HCT116 (cell line): ENCODE measurements around the gene KCNAB2. TPM values are rescaled to one million over a fixed set of nuclear protein-coding genes. Genes with fewer than 3 reads are reported as not detected.

Source experiments
- ATAC-seq: fragments of 200-7000 bp; cut with Tn5 transposase; 2 replicates; pipeline ENCODE4 v1.9.1; 2020; ENCODE audit warnings: mild to moderate bottlenecking, moderate library complexity
- BruUV-seq: library from RNA; stranded (reverse); fragments of 400-500 nt; replicated peaks from 2 replicates; lab custom pipeline; 2021; lab: Mats Ljungman, UMichigan
- CTCF ChIA-PET: fragments of 300-600 bp; sonication (Branson Sonifier 250); formaldehyde crosslinking; loops from one replicate; lab custom pipeline; 2021; ENCODE audit warnings: antibody characterized with exemption; lab: Charles Lee
- POLR2A ChIA-PET: fragments of 300-600, 350-600 bp; sonication (Branson Sonifier 250); formaldehyde crosslinking; loops from one replicate; lab custom pipeline; 2021; ENCODE audit warnings: antibody characterized with exemption; lab: Charles Lee
- RAD21 ChIA-PET, 2 experiments: fragments of 300-600 bp; sonication (Branson Sonifier 250); formaldehyde crosslinking; loops; one replicate each; lab custom pipeline; 2023; ENCODE audit warnings: low total read pairs in 2 of 2; ENCODE audit not compliant: uncharacterized antibody in 2 of 2, unreplicated experiment in 2 of 2, low non-redundant PET in 1 of 2; lab: Charles Lee
- DNase-seq: peaks from one replicate; pipeline ENCODE4 v3.0.0-alpha.2; 2010; ENCODE audit warnings: low read depth, low spot score
- H2AFZ ChIP-seq: fragments of 200-600 bp; shearing (Covaris generic), sonication (generic); 2 replicates; pipeline ENCODE4 v1.6.1; 2017; ENCODE audit warnings: low read depth, mixed run types, mixed read lengths, antibody characterized with exemption, low read length; ENCODE audit not compliant: poor library complexity, severe bottlenecking
- H3K27ac ChIP-seq: 2 replicates; pipeline ENCODE4 v1.5.1; 2012; ENCODE audit warnings: low read depth, low read length
- H3K27me3 ChIP-seq: fragments of 200-600 bp; sonication (generic); 2 replicates; pipeline ENCODE4 v1.6.1; 2016; ENCODE audit warnings: mixed run types, low read length, mixed read lengths; ENCODE audit not compliant: insufficient read depth
- H3K36me3 ChIP-seq, 2 experiments: fragments of 200-500 bp in 1 of 2; fragments of 200-600 bp in 1 of 2; sonication (Bioruptor generic) in 1 of 2; sonication (generic) in 1 of 2; 2 replicates each; pipeline versions ENCODE4 v1.5.1 to v1.6.1; 2014 to 2016; ENCODE audit warnings: low read length in 2 of 2, inconsistent platforms in 1 of 2, mixed read lengths in 1 of 2, mixed run types in 1 of 2; ENCODE audit not compliant: insufficient read depth in 2 of 2, control insufficient read depth in 1 of 2
- H3K4me1 ChIP-seq, 2 experiments: fragments of 200-600 bp in 1 of 2; sonication (generic) in 1 of 2; 2 replicates each; pipeline versions ENCODE4 v1.5.1 to v1.6.1; 2012 to 2017; ENCODE audit warnings: low read length in 2 of 2, inconsistent platforms in 1 of 2, mild to moderate bottlenecking in 1 of 2, mixed read lengths in 1 of 2, mixed run types in 1 of 2, moderate library complexity in 1 of 2; ENCODE audit not compliant: insufficient read depth in 2 of 2, control insufficient read depth in 1 of 2
- H3K4me2 ChIP-seq: fragments of 200-600 bp; sonication (generic); 2 replicates; pipeline ENCODE4 v1.6.1; 2017; ENCODE audit warnings: mixed run types, low read length, mixed read lengths
- H3K4me3 ChIP-seq, 2 experiments: fragments of 200-600 bp in 1 of 2; sonication (generic) in 1 of 2; replicated peaks in 1 of 2; 2 replicates each; pipeline ENCODE4 v1.5.1; 2011 to 2016; ENCODE audit warnings: low read length in 2 of 2, control low read depth in 1 of 2, low read depth in 1 of 2, mild to moderate bottlenecking in 1 of 2, mixed read lengths in 1 of 2, mixed run types in 1 of 2
- H3K79me2 ChIP-seq: fragments of 200-600 bp; sonication (generic); 2 replicates; pipeline ENCODE4 v1.6.1; 2017; ENCODE audit warnings: mild to moderate bottlenecking, mixed run types, low read length, moderate library complexity, mixed read lengths; ENCODE audit not compliant: insufficient read depth
- H3K9ac ChIP-seq: fragments of 200-600 bp; sonication (generic); 2 replicates; pipeline ENCODE4 v1.6.1; 2016; ENCODE audit warnings: low read length, mixed read lengths
- H3K9me2 ChIP-seq: fragments of 200-600 bp; sonication (generic), shearing (Covaris generic); 2 replicates; pipeline ENCODE4 v1.6.1; 2017; ENCODE audit warnings: mixed run types, mild to moderate bottlenecking, moderate library complexity; ENCODE audit not compliant: insufficient read depth
- H3K9me3 ChIP-seq, 2 experiments: fragments of 200-500 bp in 1 of 2; fragments of 200-600 bp in 1 of 2; sonication (Bioruptor generic) in 1 of 2; sonication (generic) in 1 of 2; 2 replicates each; pipeline ENCODE4 v1.6.1; 2014 to 2017; ENCODE audit warnings: low read length in 2 of 2, mixed read lengths in 2 of 2, inconsistent platforms in 1 of 2, low read depth in 1 of 2, mild to moderate bottlenecking in 1 of 2, mixed run types in 1 of 2, moderate library complexity in 1 of 2; ENCODE audit not compliant: control insufficient read depth in 1 of 2, insufficient read depth in 1 of 2
- H4K20me1 ChIP-seq: fragments of 200-600 bp; sonication (generic), shearing (Covaris generic); 2 replicates; pipeline ENCODE4 v1.6.1; 2017; ENCODE audit warnings: mixed run types, mild to moderate bottlenecking, moderate library complexity; ENCODE audit not compliant: insufficient read depth
- CBX3 ChIP-seq: IDR thresholded peaks from 2 replicates; pipeline ENCODE4 v1.6.1; 2012; ENCODE audit warnings: low read depth
- ELF1 ChIP-seq: IDR thresholded peaks from 2 replicates; pipeline ENCODE4 v1.6.1; 2012; ENCODE audit warnings: low read depth, borderline replicate concordance
- JUND ChIP-seq: IDR thresholded peaks from 2 replicates; pipeline ENCODE4 v1.6.1; 2012
- POLR2AphosphoS5 ChIP-seq: IDR thresholded peaks from 2 replicates; pipeline ENCODE4 v1.6.1; 2011; ENCODE audit warnings: mild to moderate bottlenecking, low read depth, low read length, moderate library complexity
- RAD21 ChIP-seq: IDR thresholded peaks from 2 replicates; pipeline ENCODE4 v1.6.1; 2012; ENCODE audit warnings: low read depth, mild to moderate bottlenecking
- SIN3A ChIP-seq: IDR thresholded peaks from 2 replicates; pipeline ENCODE4 v1.6.1; 2012; ENCODE audit warnings: low read depth
- SRF ChIP-seq: IDR thresholded peaks from 2 replicates; pipeline ENCODE4 v1.6.1; 2012; ENCODE audit warnings: low read depth
- YY1 ChIP-seq: IDR thresholded peaks from 2 replicates; pipeline ENCODE4 v1.6.1; 2011; ENCODE audit warnings: low read length, low read depth, moderate library complexity, mild to moderate bottlenecking; ENCODE audit not compliant: insufficient replicate concordance; ENCODE audit errors: extremely low read depth
- ZFX ChIP-seq: fragments of 450-650 bp; IDR thresholded peaks from 2 replicates; pipeline ENCODE4 v1.6.1; 2017
- ZNF274 ChIP-seq: fragments of 200-500 bp; sonication (Bioruptor generic); IDR thresholded peaks from 2 replicates; pipeline ENCODE4 v1.6.1; 2014; ENCODE audit warnings: mild to moderate bottlenecking, low read depth, low read length, inconsistent platforms
- intact Hi-C: fragments of 100-400 bp; cut with micrococcal nuclease; formaldehyde crosslinking; loops from 2 replicates; pipeline ENCODE4 v1.10.0; 2022
- total RNA-seq: library from RNA; stranded (reverse); gene quantifications from one replicate; pipeline ENCODE4 v1.2.1, GENCODE V29; 2021; ENCODE audit not compliant: unreplicated experiment
- TF ChIP-seq, protein P1 (sequence below): IDR thresholded peaks from 2 replicates; pipeline ENCODE4 v1.6.1; 2012; ENCODE audit warnings: low read depth
- TF ChIP-seq, protein P2 (sequence below): IDR thresholded peaks from 2 replicates; pipeline ENCODE4 v1.6.1; 2011; ENCODE audit warnings: mild to moderate bottlenecking, low read length, moderate library complexity; ENCODE audit not compliant: insufficient replicate concordance; ENCODE audit errors: extremely low read depth
- TF ChIP-seq, protein P3 (sequence below), 3 experiments: fragments of 200-600 bp in 1 of 3; sonication (generic) in 1 of 3; IDR thresholded peaks in 2 of 3; conservative IDR thresholded peaks in 1 of 3; 2 replicates each; pipeline ENCODE4 v1.5.1; 2012 to 2017; ENCODE audit warnings: low read depth in 2 of 3, low read length in 2 of 3, antibody characterized with exemption in 1 of 3, borderline replicate concordance in 1 of 3, control low read depth in 1 of 3, mild to moderate bottlenecking in 1 of 3, mixed read lengths in 1 of 3, mixed run types in 1 of 3, moderate library complexity in 1 of 3; ENCODE audit not compliant: insufficient read depth in 1 of 3

The KCNAB2 gene
- total RNA-seq, 1 experiment from 2014 or later: 18.1 TPM

DNA sequence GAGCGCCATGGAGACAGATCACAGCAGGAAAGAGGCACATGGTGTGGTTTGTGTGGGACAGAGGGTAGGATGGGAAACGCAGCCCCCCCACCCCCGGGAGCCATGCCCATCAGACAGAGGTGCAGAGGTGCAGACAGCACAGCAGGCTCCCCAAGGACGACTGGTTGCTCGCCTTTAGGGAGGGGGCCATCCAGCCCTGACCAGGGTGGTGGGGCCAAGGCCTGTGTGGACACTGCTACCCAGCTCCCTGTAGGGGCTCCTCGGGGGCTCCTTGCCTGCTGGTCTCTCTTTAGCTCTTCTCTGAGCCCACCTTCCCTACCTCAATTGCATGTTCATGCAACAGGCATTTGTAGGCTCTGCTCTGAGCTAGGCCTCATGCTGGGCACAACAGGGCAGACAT is 3.7 kb downstream of the KCNAB2 start (continued):
- TF ChIP-seq, protein P1, sequence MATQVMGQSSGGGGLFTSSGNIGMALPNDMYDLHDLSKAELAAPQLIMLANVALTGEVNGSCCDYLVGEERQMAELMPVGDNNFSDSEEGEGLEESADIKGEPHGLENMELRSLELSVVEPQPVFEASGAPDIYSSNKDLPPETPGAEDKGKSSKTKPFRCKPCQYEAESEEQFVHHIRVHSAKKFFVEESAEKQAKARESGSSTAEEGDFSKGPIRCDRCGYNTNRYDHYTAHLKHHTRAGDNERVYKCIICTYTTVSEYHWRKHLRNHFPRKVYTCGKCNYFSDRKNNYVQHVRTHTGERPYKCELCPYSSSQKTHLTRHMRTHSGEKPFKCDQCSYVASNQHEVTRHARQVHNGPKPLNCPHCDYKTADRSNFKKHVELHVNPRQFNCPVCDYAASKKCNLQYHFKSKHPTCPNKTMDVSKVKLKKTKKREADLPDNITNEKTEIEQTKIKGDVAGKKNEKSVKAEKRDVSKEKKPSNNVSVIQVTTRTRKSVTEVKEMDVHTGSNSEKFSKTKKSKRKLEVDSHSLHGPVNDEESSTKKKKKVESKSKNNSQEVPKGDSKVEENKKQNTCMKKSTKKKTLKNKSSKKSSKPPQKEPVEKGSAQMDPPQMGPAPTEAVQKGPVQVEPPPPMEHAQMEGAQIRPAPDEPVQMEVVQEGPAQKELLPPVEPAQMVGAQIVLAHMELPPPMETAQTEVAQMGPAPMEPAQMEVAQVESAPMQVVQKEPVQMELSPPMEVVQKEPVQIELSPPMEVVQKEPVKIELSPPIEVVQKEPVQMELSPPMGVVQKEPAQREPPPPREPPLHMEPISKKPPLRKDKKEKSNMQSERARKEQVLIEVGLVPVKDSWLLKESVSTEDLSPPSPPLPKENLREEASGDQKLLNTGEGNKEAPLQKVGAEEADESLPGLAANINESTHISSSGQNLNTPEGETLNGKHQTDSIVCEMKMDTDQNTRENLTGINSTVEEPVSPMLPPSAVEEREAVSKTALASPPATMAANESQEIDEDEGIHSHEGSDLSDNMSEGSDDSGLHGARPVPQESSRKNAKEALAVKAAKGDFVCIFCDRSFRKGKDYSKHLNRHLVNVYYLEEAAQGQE: no peak
- TF ChIP-seq ZNF274 (no peak), JUND (no peak), SRF (no peak), YY1 (no peak), RAD21 (no peak), CBX3 (no peak)
- TF ChIP-seq, all 23 proteins: peak for 0

DNA sequence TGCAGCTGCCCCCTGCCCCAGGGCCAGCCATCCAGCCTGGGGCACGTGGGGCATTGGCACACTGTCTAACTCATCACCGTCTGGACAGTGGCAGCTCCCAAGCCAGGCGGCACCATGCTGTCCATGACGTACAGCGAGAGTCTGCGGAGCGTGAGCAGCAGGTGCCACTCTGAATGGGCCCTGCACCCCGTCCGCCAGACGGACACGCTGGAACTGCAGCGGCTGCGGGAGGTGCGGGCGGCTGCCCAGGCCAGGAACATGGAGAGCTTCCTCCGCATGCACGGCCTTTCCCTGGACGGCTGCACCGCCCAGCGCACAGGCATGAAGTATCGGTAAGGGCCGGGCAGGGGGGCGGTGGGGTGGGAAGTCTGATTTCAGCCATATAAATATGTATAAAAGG is 5.7 kb downstream of the KCNAB2 start:
- no peak for DNase-seq
- RAD21 ChIA-PET: no interaction called here
- Histone ChIP-seq H3K9me2 (no peaks in the 10 kb centered on the region), H3K4me3 (no peak overlapping the region), H4K20me1 (no peaks in the 10 kb centered on the region), H3K36me3 (no peaks in the 10 kb centered on the region), H3K27me3 (no peaks in the 10 kb centered on the region), H3K4me2 (no peak overlapping the region), H3K27ac (no peak overlapping the region), H3K9ac (no peak overlapping the region), H3K79me2 (no peaks in the 10 kb centered on the region), H2AFZ (no peak overlapping the region), H3K4me1 (no peaks in the 10 kb centered on the region), H3K9me3 (no peaks in the 10 kb centered on the region)
- ATAC-seq: no peak
- TF ChIP-seq ZFX: no peak
- no peak for TF ChIP-seq SIN3A
- TF ChIP-seq RAD21: no peak
- no peak for TF ChIP-seq YY1
- TF ChIP-seq, protein P2, sequence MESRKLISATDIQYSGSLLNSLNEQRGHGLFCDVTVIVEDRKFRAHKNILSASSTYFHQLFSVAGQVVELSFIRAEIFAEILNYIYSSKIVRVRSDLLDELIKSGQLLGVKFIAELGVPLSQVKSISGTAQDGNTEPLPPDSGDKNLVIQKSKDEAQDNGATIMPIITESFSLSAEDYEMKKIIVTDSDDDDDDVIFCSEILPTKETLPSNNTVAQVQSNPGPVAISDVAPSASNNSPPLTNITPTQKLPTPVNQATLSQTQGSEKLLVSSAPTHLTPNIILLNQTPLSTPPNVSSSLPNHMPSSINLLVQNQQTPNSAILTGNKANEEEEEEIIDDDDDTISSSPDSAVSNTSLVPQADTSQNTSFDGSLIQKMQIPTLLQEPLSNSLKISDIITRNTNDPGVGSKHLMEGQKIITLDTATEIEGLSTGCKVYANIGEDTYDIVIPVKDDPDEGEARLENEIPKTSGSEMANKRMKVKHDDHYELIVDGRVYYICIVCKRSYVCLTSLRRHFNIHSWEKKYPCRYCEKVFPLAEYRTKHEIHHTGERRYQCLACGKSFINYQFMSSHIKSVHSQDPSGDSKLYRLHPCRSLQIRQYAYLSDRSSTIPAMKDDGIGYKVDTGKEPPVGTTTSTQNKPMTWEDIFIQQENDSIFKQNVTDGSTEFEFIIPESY: no peak
- no peak for TF ChIP-seq POLR2AphosphoS5
- TF ChIP-seq, protein P1: no peak
- no peak for TF ChIP-seq SRF
- TF ChIP-seq, protein P3, sequence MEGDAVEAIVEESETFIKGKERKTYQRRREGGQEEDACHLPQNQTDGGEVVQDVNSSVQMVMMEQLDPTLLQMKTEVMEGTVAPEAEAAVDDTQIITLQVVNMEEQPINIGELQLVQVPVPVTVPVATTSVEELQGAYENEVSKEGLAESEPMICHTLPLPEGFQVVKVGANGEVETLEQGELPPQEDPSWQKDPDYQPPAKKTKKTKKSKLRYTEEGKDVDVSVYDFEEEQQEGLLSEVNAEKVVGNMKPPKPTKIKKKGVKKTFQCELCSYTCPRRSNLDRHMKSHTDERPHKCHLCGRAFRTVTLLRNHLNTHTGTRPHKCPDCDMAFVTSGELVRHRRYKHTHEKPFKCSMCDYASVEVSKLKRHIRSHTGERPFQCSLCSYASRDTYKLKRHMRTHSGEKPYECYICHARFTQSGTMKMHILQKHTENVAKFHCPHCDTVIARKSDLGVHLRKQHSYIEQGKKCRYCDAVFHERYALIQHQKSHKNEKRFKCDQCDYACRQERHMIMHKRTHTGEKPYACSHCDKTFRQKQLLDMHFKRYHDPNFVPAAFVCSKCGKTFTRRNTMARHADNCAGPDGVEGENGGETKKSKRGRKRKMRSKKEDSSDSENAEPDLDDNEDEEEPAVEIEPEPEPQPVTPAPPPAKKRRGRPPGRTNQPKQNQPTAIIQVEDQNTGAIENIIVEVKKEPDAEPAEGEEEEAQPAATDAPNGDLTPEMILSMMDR (IDR thresholded peaks at IDR 0.05 in 2 of 3, conservative IDR thresholded peaks at IDR 0.05 in 1 of 3; ENCODE audit: borderline replicate concordance in 1 of 3, insufficient read depth in 1 of 3, low read depth in 2 of 3, low read length in 2 of 3): no peak
- no peak for TF ChIP-seq ELF1
- CTCF ChIA-PET: no interaction called here
- intact Hi-C loops: loop anchor here (5.0 to 10.0 kb wide), 2 partner anchors 131 to 293 kb away; partner anchors contain the start of gene CHD5
- no TSS peak for BruUV-seq
- POLR2A ChIA-PET: no interaction called here
